Karpas-422 (cell line): Measurements from ENCODE around the gene AKAP7. TPM values are rescaled to one million over a fixed set of nuclear protein-coding genes. Genes with fewer than 3 reads are reported as not detected.
A peak's percentile ranks its signal among the peaks of the same experiment; 100 is the strongest.

Experiments
- DNase-seq: peaks from one replicate; pipeline ENCODE4 v3.0.0-alpha.2; 2015
- H2AFZ ChIP-seq: fragments of 200-600 bp; sonication (generic); 2 replicates; pipeline ENCODE4 v1.6.1; 2014; ENCODE audit warnings: antibody characterized with exemption, low read length, mixed read lengths
- H3K27ac ChIP-seq: fragments of 200-600 bp; sonication (generic); 2 replicates; pipeline ENCODE4 v1.5.1; 2014; ENCODE audit warnings: mild to moderate bottlenecking, low read length, moderate library complexity
- H3K27me3 ChIP-seq: fragments of 200-600 bp; sonication (generic); 2 replicates; pipeline ENCODE4 v1.6.1; 2014; ENCODE audit warnings: low read length, mixed read lengths
- H3K36me3 ChIP-seq: fragments of 200-600 bp; sonication (generic); 2 replicates; pipeline ENCODE4 v1.6.1; 2014; ENCODE audit warnings: low read length, mixed read lengths; ENCODE audit not compliant: insufficient read depth
- H3K4me1 ChIP-seq: fragments of 200-600 bp; sonication (generic); 2 replicates; pipeline ENCODE4 v1.6.1; 2014; ENCODE audit warnings: mild to moderate bottlenecking, low read length, mixed read lengths
- H3K4me2 ChIP-seq: fragments of 200-600 bp; sonication (generic); 2 replicates; pipeline ENCODE4 v1.6.1; 2014; ENCODE audit warnings: low read length, low read depth, mild to moderate bottlenecking; ENCODE audit not compliant: poor library complexity, severe bottlenecking
- H3K4me3 ChIP-seq: fragments of 200-600 bp; sonication (generic); 2 replicates; pipeline ENCODE4 v1.5.1; 2014; ENCODE audit warnings: mild to moderate bottlenecking, antibody characterized with exemption, low read length, mixed read lengths
- H3K79me2 ChIP-seq: fragments of 200-600 bp; sonication (generic); 2 replicates; pipeline ENCODE4 v1.6.1; 2014; ENCODE audit warnings: mild to moderate bottlenecking, low read length, mixed read lengths
- H3K9ac ChIP-seq: fragments of 200-600 bp; sonication (generic); 2 replicates; pipeline ENCODE4 v1.6.0; 2014; ENCODE audit warnings: low read length
- H3K9me2 ChIP-seq: fragments of 200-600 bp; sonication (generic), shearing (Covaris generic); replicated peaks from 2 replicates; pipeline ENCODE4 v1.6.0; 2014; ENCODE audit warnings: mild to moderate bottlenecking, low read length, moderate library complexity; ENCODE audit not compliant: insufficient read depth
- H3K9me3 ChIP-seq: fragments of 300-700, 200-600 bp; sonication (generic); 2 replicates; pipeline ENCODE4 v1.6.1; 2014; ENCODE audit warnings: low read length, mixed read lengths
- H4K20me1 ChIP-seq: fragments of 200-600 bp; sonication (generic); 2 replicates; pipeline ENCODE4 v1.6.1; 2014; ENCODE audit warnings: mild to moderate bottlenecking, antibody characterized with exemption, low read length, low read depth; ENCODE audit not compliant: insufficient read depth
- total RNA-seq: library from RNA; depleted of rRNA; stranded (reverse); fragments of >200 nt; shearing (Covaris generic); gene quantifications from 2 replicates; pipeline ENCODE4 v1.2.3, GENCODE V29; 2014; ENCODE audit warnings: low replicate concordance

Gene AKAP7
- total RNA-seq, 1 experiment from 2014 or later = not detected

- H3K9ac ChIP-seq = 0 out of 2 replicates have a peak overlapping the region, but pooled peaks have one; percentile 37
- no peaks in the 10 kb centered on the region for H3K9me2 ChIP-seq
- peak overlapping the region; percentile 46; the same call in 1 of the 2 replicates for H3K4me3 ChIP-seq
- H4K20me1 ChIP-seq = no peaks in the 10 kb centered on the region
- no peak for DNase-seq
- no peaks in the 10 kb centered on the region for H3K79me2 ChIP-seq
- no peak overlapping the region for H3K27ac ChIP-seq
- no peaks in the 10 kb centered on the region for H3K9me3 ChIP-seq
- peak overlapping the region; percentile 51 for H3K4me2 ChIP-seq
- H3K27me3 ChIP-seq = no peaks in the 10 kb centered on the region
- no peaks in the 10 kb centered on the region for H3K36me3 ChIP-seq
- H2AFZ ChIP-seq = no peak overlapping the region
- H3K4me1 ChIP-seq = peaks cover 3% of the 10 kb centered on the region; the same call in 1 of the 2 replicates
These were observed 937 bp downstream of the AKAP7 start for GRCh38 chr6:131136021-131136786.

DNA sequence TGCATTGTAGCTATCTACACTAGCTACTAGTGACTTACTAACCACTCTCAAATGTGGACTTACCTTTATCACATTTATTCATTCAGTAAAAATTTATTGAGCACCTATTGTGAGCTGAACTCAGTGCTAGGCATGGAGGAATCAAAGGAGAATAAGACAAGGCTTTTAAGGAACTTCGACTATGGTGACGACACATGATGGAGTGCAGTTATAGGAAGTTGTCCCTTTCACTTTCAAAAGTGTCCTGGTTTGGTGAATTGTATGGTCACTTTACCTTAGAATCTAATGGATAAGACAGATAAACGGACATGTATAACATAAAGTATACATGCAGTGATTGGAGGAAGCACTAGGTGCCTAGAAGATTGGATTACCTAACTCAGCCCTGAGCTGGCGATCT lies 4.3 kb downstream of the AKAP7 start:
- H3K79me2 ChIP-seq = no peaks in the 10 kb centered on the region
- H3K4me1 ChIP-seq = peaks cover 3% of the 10 kb centered on the region; the same call in 1 of the 2 replicates
- no peak overlapping the region for H3K27ac ChIP-seq
- H4K20me1 ChIP-seq = no peaks in the 10 kb centered on the region
- no peak for DNase-seq
- no peak overlapping the region for H3K9ac ChIP-seq
- no peaks in the 10 kb centered on the region for H3K9me2 ChIP-seq
- no peaks in the 10 kb centered on the region for H3K27me3 ChIP-seq
- H3K9me3 ChIP-seq = no peaks in the 10 kb centered on the region
- H3K4me2 ChIP-seq = no peak overlapping the region
- H3K36me3 ChIP-seq = no peaks in the 10 kb centered on the region
- no peak overlapping the region for H3K4me3 ChIP-seq
- H2AFZ ChIP-seq = no peak overlapping the region

DNA sequence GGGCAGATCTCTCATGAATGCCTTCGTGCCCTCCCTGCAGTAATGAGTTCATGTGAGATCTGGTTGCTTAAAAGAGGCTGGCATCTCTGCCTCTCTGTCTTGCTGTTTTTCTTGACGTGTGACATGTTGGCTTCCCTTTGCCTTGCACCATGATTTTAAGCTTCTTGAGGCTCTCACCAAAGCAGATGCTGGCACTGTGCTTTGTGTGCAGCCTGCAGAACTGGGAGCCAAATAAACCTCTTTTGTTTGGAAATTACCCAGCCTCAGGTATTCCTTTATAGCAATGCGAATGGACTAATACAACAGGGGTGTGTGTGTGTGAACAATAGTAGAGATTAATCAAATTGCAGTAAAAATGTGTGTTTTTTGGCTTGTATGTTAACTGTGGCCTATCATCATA lies 8.1 kb downstream of the AKAP7 start:
- Histone ChIP-seq H3K27me3 (no peaks in the 10 kb centered on the region), H3K4me3 (no peak overlapping the region), H3K4me1 (no peaks in the 10 kb centered on the region), H3K4me2 (no peak overlapping the region), H3K9me2 (no peaks in the 10 kb centered on the region), H3K9me3 (no peaks in the 10 kb centered on the region), H3K27ac (no peak overlapping the region), H3K9ac (no peak overlapping the region), H4K20me1 (no peaks in the 10 kb centered on the region), H3K36me3 (no peaks in the 10 kb centered on the region), H2AFZ (no peak overlapping the region), H3K79me2 (no peaks in the 10 kb centered on the region)
- DNase-seq = no peak

DNA sequence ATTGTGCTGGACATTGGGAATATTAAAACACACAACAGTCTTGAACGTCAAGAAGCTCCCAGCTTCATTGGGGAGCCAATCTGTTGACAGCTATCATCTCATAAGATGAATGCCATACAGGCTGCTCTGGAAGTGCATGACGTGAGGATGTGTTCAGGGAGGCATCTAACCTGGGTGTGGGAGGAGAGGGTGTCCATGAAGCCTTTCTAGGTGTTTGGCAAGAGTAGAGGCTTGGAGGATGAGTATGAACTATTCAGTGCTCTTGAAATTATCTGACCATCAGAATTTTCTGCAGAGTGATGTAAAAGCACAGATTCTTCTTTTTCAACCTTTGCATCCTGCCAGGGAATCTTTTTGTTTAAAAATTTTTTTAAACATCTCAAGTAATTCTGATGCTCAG lies 11.6 kb downstream of the AKAP7 start:
- H4K20me1 ChIP-seq = no peaks in the 10 kb centered on the region
- no peaks in the 10 kb centered on the region for H3K79me2 ChIP-seq
- H3K9me2 ChIP-seq = no peaks in the 10 kb centered on the region
- no peak for DNase-seq
- H3K4me2 ChIP-seq = no peak overlapping the region
- no peaks in the 10 kb centered on the region for H3K9me3 ChIP-seq
- no peak overlapping the region for H3K27ac ChIP-seq
- H3K4me3 ChIP-seq = no peak overlapping the region
- H2AFZ ChIP-seq = no peak overlapping the region
- no peaks in the 10 kb centered on the region for H3K27me3 ChIP-seq
- no peak overlapping the region for H3K9ac ChIP-seq
- no peaks in the 10 kb centered on the region for H3K4me1 ChIP-seq
- H3K36me3 ChIP-seq = no peaks in the 10 kb centered on the region

- no peaks in the 10 kb centered on the region for H3K79me2 ChIP-seq
- no peaks in the 10 kb centered on the region for H3K36me3 ChIP-seq
- H3K4me2 ChIP-seq = no peak overlapping the region
- no peaks in the 10 kb centered on the region for H3K9me3 ChIP-seq
- H4K20me1 ChIP-seq = no peaks in the 10 kb centered on the region
- no peak for DNase-seq
- no peaks in the 10 kb centered on the region for H3K4me1 ChIP-seq
- H3K4me3 ChIP-seq = no peak overlapping the region
- H3K27ac ChIP-seq = no peak overlapping the region
- no peak overlapping the region for H2AFZ ChIP-seq
- H3K27me3 ChIP-seq = no peaks in the 10 kb centered on the region
- no peak overlapping the region for H3K9ac ChIP-seq
- no peaks in the 10 kb centered on the region for H3K9me2 ChIP-seq
These were observed 21.1 kb downstream of the AKAP7 start for GRCh38 chr6:131156411-131156810.

DNA sequence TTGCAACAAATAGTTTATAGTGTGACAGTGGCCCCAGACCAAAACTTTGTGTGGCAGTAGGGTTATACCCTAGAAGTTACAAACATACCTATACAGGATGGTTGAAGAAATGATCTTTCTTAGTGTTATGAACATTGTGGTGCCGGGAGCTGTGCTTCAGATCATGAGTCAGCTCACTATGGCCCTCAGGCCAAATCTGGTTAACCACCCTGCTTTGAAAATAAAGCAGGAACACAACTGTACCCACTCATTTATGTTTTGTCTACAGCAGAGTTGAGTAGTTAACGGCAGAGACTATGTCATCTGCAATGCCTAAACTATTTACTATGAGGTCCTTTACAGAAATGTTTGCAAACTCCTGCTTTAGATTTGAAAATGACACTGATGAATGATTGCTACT lies 24.3 kb downstream of the AKAP7 start:
- H3K4me3 ChIP-seq = no peak overlapping the region

GRCh38 chr6:131160254-131160758 lies 25.0 kb downstream of the AKAP7 start:
- H3K27ac ChIP-seq = no peak overlapping the region
- no peaks in the 10 kb centered on the region for H3K27me3 ChIP-seq
- H2AFZ ChIP-seq = no peak overlapping the region
- no peak overlapping the region for H3K4me2 ChIP-seq
- H3K79me2 ChIP-seq = no peaks in the 10 kb centered on the region
- H3K9me3 ChIP-seq = no peaks in the 10 kb centered on the region
- no peak overlapping the region for H3K9ac ChIP-seq
- H3K36me3 ChIP-seq = no peaks in the 10 kb centered on the region
- H3K4me3 ChIP-seq = no peak overlapping the region
- H3K9me2 ChIP-seq = no peaks in the 10 kb centered on the region
- H3K4me1 ChIP-seq = no peaks in the 10 kb centered on the region
- no peaks in the 10 kb centered on the region for H4K20me1 ChIP-seq
- no peak for DNase-seq

More for the DNA sequence above, 24.3 kb downstream of the AKAP7 start:
- Histone ChIP-seq H3K79me2 (no peaks in the 10 kb centered on the region), H2AFZ (no peak overlapping the region), H3K36me3 (no peaks in the 10 kb centered on the region), H4K20me1 (no peaks in the 10 kb centered on the region), H3K9me3 (no peaks in the 10 kb centered on the region), H3K9ac (no peak overlapping the region), H3K4me1 (no peaks in the 10 kb centered on the region), H3K9me2 (no peaks in the 10 kb centered on the region), H3K4me2 (no peak overlapping the region), H3K27me3 (no peaks in the 10 kb centered on the region), H3K27ac (no peak overlapping the region)
- no peak for DNase-seq

- no peak for DNase-seq
- H3K4me3 ChIP-seq = no peak overlapping the region
- no peak overlapping the region for H3K27ac ChIP-seq
- H3K36me3 ChIP-seq = no peaks in the 10 kb centered on the region
- H4K20me1 ChIP-seq = no peaks in the 10 kb centered on the region
- H3K9me3 ChIP-seq = no peaks in the 10 kb centered on the region
- H3K4me2 ChIP-seq = no peak overlapping the region
- no peak overlapping the region for H2AFZ ChIP-seq
- no peak overlapping the region for H3K9ac ChIP-seq
- no peaks in the 10 kb centered on the region for H3K4me1 ChIP-seq
- H3K9me2 ChIP-seq = no peaks in the 10 kb centered on the region
- no peaks in the 10 kb centered on the region for H3K79me2 ChIP-seq
- H3K27me3 ChIP-seq = no peaks in the 10 kb centered on the region
These were observed 26.7 kb downstream of the AKAP7 start for GRCh38 chr6:131161987-131162386.
